SW 1271 (cell line): ENCODE measurements around the gene ACTG1.

ENCODE experiments used
- DNase-seq, 2 experiments: peaks; one replicate each; lab custom pipeline; 2025; lab: John Stamatoyannopoulos, UW

ACTG1 gene

DNA sequence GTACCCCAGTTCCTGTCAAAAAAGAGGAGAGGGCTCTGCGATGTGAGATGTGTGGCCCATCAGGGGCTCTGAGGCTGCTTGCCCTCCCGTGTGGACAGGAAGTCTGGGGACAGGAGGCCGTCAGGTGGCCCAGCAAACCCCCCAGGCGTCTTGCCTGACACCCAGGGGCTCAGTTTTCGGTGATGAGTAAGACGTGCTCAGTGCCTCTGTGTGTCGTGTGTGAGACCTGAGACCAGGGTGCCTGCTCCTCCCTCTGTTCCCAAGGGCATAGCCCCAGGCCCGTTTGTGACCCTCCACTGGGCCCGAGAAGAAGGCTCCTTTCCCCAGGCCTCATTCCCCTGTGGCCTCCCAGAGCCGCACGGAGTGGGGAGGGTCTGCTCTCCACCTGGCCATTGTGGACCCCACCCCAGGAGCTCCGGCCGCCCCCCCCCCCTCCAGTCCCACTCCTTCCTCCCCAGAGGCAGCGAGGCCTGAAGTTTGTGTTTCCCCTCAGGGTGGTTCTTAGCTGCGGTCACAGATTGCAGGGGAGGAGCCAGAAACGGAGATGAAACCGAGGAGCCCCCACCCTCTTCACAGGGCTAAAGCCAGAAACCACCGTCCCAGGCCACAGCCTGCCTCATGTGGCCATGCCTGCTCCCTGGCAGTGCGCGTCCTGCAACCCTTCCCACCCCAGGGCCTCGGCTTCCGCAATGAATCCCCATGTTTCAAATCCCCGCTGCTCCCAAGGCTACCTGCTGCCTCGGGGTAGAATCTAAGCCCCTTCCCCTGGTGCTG lies 4.9 kb upstream of the ACTG1 start:
- DNase-seq = no peak

GRCh38 chr17:81517009-81517338 lies 4.4 kb upstream of the ACTG1 start:
- no peak for DNase-seq

DNA sequence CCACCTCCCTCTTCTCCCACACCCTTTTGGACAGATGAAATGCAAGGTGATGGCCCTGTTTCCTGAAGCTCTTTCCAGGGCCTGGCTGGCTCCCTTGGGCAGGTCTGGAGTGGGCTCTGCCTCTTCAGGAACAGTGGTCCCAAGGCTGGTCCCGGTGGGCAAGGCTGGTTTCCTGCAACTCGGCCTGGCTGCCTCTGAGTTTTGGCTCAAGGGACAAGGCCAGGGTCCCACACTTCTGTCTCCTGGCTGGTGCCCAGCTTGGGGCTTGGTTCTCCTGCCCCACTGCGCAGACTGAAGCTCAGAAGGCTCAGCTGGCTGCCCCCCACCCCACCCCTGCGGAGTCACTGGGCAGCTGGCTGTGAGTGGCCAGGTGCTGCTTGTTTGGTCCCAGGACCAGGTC lies 3.8 kb upstream of the ACTG1 start:
- DNase-seq = no peak

DNA sequence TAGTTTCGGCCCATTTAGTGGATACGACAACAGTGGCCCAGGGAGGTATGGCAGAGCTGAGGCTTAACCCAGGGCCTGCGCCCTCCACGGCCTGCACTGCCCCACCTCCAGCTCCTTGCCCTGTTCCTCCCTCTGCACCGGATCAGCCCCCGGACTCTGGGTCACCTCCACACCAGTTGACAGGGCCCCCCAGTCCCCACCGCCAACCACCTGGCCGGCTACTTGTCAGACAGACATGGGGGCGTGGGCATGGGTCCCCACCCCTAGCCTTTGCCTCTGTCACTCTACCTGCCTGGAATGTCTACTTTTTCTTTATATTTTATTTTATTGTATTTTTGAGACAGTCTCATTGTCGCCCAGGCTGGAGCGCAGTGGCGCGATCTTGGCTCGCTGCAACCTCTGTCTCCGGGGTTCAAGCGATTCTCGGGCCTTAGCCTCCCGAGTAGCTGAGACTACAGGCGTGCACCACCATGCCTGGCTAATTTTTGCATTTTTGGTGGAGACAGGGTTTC lies 3.0 kb upstream of the ACTG1 start:
- no peak for DNase-seq

DNA sequence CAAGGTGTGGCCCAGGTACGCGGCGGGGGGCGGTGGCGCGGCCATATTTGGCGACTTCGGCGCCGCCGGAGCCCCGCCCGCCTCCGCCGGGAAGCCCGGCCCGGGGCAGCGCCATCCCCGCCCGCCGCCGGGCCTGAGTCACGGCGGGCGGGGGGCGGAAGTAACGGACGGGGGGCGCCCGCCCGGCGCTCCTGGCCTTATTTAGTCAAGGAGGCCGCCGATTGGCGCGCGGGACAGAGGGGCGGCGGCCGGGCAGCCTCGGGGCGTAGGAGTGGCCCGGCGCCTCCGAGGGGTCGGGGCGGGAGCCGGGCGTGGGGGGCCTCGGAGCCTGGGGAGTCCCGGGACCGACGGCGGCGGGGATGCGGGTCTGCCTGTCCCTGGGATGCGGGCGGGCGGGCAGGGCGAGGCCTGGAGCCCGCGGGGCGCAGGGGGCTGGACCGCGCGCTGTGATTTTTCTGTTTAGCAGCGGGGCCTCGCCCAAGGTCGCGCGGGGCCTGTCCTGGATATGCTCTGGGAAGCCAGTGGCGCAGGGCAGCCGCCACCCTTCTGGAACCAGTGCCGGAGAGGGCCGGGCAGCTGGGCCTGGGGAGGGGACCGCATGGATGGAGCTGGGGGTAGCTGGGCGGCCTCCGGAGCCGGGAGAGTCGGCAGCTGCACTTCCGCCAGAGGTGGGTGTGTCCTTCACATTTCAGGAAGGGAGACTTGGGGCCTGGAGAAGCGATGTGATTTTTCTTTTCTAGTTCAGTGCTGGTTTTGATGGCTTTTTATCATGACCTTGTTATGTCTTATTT lies 2.3 kb upstream of the ACTG1 start:
- DNase-seq = peak in 1 of 2 experiments; percentile 47

- DNase-seq = no peak
These were observed 1.8 kb upstream of the ACTG1 start for GRCh38 chr17:81514489-81514738.

GRCh38 chr17:81513753-81514488 lies 1.3 kb upstream of the ACTG1 start:
- no peak for DNase-seq

DNA sequence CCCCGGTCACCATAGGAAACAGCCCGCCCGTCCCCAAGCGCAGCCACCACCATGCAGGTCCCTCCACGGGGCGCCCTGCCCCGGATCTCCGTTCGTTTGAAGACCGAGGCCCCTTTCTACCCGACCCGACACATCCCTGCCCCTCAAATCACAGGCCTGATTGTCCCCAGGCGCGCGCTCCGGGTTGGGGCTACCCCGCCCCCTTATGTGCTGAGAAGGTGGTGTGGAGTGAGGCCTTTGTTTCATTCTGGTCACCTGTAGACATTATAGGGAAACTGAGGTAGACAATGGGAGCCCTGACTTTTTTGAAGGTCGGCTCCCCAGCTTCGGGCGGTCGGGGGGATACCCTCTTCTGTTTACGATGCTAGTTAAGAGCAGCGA lies 763 bp upstream of the ACTG1 start:
- DNase-seq = peak; percentile 37 to 38

GRCh38 chr17:81511804-81512561 lies 616 bp downstream of the ACTG1 start:
- no peak for DNase-seq

DNA sequence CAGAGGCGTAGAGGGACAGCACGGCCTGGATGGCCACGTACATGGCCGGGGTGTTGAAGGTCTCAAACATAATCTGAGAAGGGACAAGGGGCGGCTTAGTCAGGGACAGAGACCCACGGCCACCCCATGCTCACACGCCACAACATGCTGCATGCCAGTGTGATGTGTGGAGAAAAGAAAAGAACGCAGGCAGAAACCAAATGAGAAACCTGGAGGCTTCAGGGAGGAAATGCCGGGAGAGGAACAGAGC lies 1.1 kb downstream of the ACTG1 start:
- no peak for DNase-seq

- DNase-seq = no peak
These were observed 1.6 kb downstream of the ACTG1 start for GRCh38 chr17:81510785-81511553.

DNA sequence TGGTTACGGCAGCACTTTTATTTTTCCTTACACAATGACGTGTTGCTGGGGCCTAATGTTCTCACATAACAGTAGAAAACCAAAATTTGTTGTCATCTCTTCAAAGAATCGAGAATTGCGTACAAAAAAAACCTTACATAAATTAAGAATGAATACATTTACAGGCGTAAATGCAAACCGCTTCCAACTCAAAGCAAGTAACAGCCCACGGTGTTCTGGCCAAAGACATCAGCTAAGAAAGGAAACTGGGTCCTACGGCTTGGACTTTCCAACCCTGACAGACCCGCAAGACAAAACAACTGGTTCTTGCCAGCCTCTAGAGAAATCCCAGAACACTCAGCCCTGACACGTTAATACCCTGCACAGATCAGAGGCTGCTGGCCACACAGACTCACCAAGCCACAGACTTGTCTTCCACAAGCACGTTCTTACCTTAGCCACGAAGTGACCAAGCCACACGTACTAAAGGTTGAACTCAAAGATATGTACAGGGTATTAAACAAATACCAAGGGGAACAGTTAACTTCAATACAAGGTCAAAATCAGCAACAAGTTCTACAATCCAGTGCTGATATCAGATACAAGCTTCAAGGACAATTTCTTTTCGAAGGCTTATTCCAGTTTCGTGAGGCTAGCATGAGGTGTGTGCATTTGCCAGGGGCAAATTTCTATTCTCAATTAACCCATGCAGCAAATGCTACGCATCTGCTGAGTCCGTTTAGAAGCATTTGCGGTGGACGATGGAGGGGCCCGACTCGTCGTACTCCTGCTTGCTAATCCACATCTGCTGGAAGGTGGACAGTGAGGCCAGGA lies 2.4 kb downstream of the ACTG1 start:
- no peak for DNase-seq

DNA sequence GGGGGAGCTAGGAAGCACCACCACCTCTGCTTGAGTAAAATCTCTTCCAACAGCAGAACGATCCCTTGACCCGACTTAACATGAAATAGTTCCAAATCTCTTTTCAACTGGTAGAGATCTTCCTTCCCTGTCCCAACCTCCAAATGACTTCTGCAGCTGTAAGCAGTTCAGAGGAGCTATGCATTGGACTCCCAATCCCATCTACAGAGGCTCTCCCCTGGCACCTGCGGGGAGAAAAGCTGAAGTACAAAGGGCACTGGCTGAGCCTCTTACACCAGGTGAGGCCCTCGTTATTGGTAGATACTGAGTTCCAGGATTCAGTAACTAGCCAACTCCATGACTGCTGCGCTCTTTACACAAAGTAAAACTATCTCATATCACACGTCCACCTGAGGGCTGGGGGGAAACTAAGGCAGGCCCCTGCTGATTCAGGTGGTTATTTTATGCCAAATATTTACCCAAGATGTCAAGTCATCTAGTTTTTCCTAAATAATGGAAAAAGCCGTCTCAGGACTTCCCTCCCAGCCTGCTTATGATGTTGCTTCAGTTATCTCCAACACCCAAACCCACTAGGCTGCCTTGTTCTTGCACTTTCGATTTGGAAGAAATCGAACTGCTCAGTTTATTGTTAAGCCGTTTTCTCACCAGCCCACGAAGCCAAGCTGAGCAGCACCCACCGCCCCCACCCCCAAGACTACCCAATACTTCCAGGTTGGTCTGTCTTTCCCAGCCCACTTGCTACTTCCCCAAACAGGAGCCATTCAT lies 3.2 kb downstream of the ACTG1 start:
- no peak for DNase-seq

DNA sequence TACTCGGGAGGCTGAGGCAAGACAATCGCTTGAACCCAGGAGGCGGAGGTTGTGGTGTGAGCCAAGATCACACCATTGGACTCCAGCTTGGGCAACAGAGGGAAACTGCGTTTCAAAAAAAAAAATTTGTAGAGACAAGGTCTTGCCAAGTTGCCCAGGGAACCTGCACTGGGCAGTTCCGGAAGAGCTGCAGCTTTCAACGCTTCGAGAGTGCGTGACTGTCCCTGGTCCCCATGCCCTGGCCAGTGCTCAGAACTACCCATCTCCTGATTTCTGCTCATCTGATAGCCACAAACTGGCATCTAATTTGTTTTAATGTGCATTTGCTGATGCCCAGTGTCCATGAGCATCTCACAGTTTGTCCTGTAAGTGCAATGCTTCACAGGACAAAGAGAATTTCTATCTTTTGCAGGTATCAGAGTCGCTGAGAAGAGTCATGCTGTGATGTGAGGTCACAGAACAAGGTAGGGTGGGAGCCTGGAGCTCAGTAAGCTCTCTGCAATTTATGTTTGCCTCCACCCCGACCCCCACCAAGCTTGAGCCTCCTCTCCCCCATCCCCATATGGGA lies 3.9 kb downstream of the ACTG1 start:
- peak in 1 of 2 experiments; percentile 23 for DNase-seq

DNA sequence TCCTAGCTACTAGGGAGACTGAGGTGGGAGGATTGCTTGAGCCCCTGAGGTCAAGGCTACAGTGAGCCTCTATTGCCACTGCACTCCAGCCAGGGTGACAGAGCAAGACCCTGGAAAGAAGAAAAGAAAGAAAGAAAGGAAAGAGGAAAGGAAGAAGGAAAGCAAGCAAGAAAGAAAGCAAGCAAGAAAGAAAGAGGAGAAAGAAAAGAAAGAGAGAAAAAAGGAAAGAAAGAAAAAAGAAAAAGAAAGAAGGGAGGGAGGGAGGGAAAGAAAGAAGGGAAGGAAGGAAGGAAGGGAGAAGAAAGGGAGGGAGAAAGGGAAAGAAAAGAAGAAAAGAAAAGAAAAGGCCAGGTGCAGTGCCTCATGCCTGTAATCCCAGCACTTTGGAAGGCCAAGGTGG lies 9.0 kb downstream of the ACTG1 start:
- no peak for DNase-seq

DNA sequence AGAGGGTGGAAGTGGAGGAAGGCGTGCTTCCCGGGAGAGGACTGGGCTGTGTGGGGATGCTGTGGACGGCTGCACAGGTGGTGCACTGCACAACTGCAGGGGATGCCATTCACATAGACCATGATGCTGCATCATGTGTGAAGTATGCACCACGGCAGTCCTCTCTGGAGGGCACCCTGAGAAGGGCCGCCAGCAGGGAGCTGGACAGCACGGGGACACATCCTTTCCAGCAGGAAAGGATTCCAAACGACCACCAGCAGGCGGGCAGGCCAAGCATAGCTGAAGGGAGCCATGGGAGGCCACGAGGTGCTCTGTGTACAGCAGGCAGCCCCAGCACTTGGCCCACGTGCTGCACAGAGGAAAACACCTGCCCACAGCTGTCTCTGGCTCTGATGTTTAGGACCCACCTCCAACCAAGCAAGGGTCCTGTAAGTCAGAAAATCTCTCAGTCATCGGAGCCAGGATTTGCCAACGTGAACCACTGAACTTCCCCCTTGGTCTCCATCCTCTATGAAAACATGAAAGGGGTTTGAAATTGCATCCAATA lies 10.1 kb downstream of the ACTG1 start:
- DNase-seq = no peak

GRCh38 chr17:81500047-81500446 lies 12.6 kb downstream of the ACTG1 start:
- no peak for DNase-seq

- DNase-seq = no peak
These were observed 13.0 kb downstream of the ACTG1 start for GRCh38 chr17:81499601-81499970.

- DNase-seq = no peak
These were observed 13.5 kb downstream of the ACTG1 start for GRCh38 chr17:81498953-81499600.
